ENCODE data around the gene SH3GL1. TPM values are rescaled to one million over a fixed set of nuclear protein-coding genes. Genes with fewer than 3 reads are reported as not detected.

SH3GL1 gene
- total and polyA plus RNA-seq, 12 donors: 20.9 to 112 (median 87.4) TPM

- peaks cover 0 to 74% of the 10 kb centered on the region in 2 donors for H3K36me3 ChIP-seq (replicated peaks in 1 of 2)
- intact Hi-C loops (cut with DNase I): no loop called here
- H3K27ac ChIP-seq: peak overlapping the region; percentile 60 to 94 (median 84)
These were observed 45.8 kb upstream of the SH3GL1 start for GRCh38 chr19:4445963-4446703.

GRCh38 chr19:4444765-4445741 is 44.7 kb upstream of the SH3GL1 start:
- Histone ChIP-seq H3K27ac (peak overlapping the region; percentile 60 to 94 (median 84)), H3K4me1 (replicated peaks in 1 of 2) (peaks cover 37 to 49% of the 10 kb centered on the region in 2 donors), H3K36me3 (replicated peaks in 1 of 2) (peaks cover 0 to 64% of the 10 kb centered on the region in 2 donors), H3K4me3 (no peak overlapping the region), H3K27me3 (no peaks in the 10 kb centered on the region), H3K9me3 (replicated peaks in 1 of 3) (no peaks in the 10 kb centered on the region)
- 52 to 61% (median 59%) methylated on average over 15 to 36 of the region's 36 CpGs for WGBS, 4 donors
- peak in 1 of 2 donors; percentile 11 for TF ChIP-seq POLR2A (IDR thresholded peaks at IDR 0.05)
- no peak for TF ChIP-seq CTCF (IDR thresholded peaks at IDR 0.05)
- peak; percentile 50 to 90 (median 85) for DNase-seq
- intact Hi-C loops (cut with DNase I): no loop called here

More at GRCh38 chr19:4445963-4446703, 45.8 kb upstream of the SH3GL1 start:
- peak; percentile 68 to 86 (median 80) for DNase-seq
- Histone ChIP-seq H3K4me1 (replicated peaks in 1 of 2) (peaks cover 37 to 49% of the 10 kb centered on the region in 2 donors), H3K4me3 (no peak overlapping the region), H3K27me3 (no peaks in the 10 kb centered on the region), H3K9me3 (replicated peaks in 1 of 3) (no peaks in the 10 kb centered on the region)
- TF ChIP-seq POLR2A (IDR thresholded peaks at IDR 0.05) (peak in 1 of 2 donors; percentile 62), CTCF (IDR thresholded peaks at IDR 0.05) (peak in 2 of 6 experiments; percentile 7 to 31)
- WGBS, 4 donors: 51 to 81% (median 68%) methylated on average over 17 to 58 of the region's 58 CpGs

GRCh38 chr19:4443966-4444764 is 43.8 kb upstream of the SH3GL1 start:
- Histone ChIP-seq H3K27ac (peak overlapping the region in 1 of 5 donors; percentile 94), H3K27me3 (no peaks in the 10 kb centered on the region), H3K36me3 (replicated peaks in 1 of 2) (peaks cover 0 to 55% of the 10 kb centered on the region in 2 donors), H3K4me3 (no peak overlapping the region), H3K4me1 (replicated peaks in 1 of 2) (peaks cover 33 to 45% of the 10 kb centered on the region in 2 donors), H3K9me3 (replicated peaks in 1 of 3) (no peaks in the 10 kb centered on the region)
- intact Hi-C loops (cut with DNase I): no loop called here
- peak in 2 of 7 donors; percentile 35 to 39 for DNase-seq
- 76 to 85% (median 80%) methylated on average over 8 to 20 of the region's 20 CpGs for WGBS, 4 donors
- no peak for TF ChIP-seq CTCF (IDR thresholded peaks at IDR 0.05)
- TF ChIP-seq POLR2A (IDR thresholded peaks at IDR 0.05): no peak
